ENCODE measurements around the gene ZNF280D. TPM values are rescaled to one million over a fixed set of nuclear protein-coding genes. Genes with fewer than 3 reads are reported as not detected.

Gene ZNF280D
- polyA plus RNA-seq, 1 donor from 2014 or later: 35.4 TPM

- no peak for TF ChIP-seq CTCF (IDR thresholded peaks at IDR 0.05; ENCODE audit: poor library complexity, severe bottlenecking)
- no peak for TF ChIP-seq POLR2AphosphoS5 (IDR thresholded peaks at IDR 0.05)
- no peak for TF ChIP-seq SMC3 (conservative IDR thresholded peaks at IDR 0.05; ENCODE audit: poor library complexity)
- TF ChIP-seq REST (IDR thresholded peaks at IDR 0.05; ENCODE audit: borderline replicate concordance): no peak
- no peak for TF ChIP-seq MXI1 (conservative IDR thresholded peaks at IDR 0.05; ENCODE audit: poor library complexity, severe bottlenecking)
- TF ChIP-seq TAF1 (IDR thresholded peaks at IDR 0.05; ENCODE audit: low read depth): no peak
- no peak for TF ChIP-seq RAD21 (conservative IDR thresholded peaks at IDR 0.05)
- no peaks in the 10 kb centered on the region for H3K36me3 ChIP-seq (ENCODE audit: insufficient read depth, low read length)
- H3F3A ChIP-seq (ENCODE audit: insufficient read depth, low read length, poor library complexity, severe bottlenecking): no peaks in the 10 kb centered on the region
- no peak overlapping the region for H3K4me2 ChIP-seq (ENCODE audit: low read length)
- H3K79me2 ChIP-seq (replicated peaks; ENCODE audit: insufficient read depth, low read length): no peaks in the 10 kb centered on the region
- no peaks in the 10 kb centered on the region for H3K9me3 ChIP-seq (ENCODE audit: low read length)
- H3K4me3 ChIP-seq (ENCODE audit: low read length): no peak overlapping the region
- H3K9me2 ChIP-seq (ENCODE audit: insufficient read depth, low read length): no peaks in the 10 kb centered on the region
- no peak overlapping the region for H3K27ac ChIP-seq (ENCODE audit: low read length)
- no peak overlapping the region for H2AFZ ChIP-seq (ENCODE audit: low read depth, low read length)
- H3K27me3 ChIP-seq (ENCODE audit: insufficient read depth, low read depth, low read length): no peaks in the 10 kb centered on the region
- H3K9ac ChIP-seq (ENCODE audit: low read length): no peak overlapping the region
- H4K20me1 ChIP-seq (ENCODE audit: insufficient read depth): no peaks in the 10 kb centered on the region
These were observed 85.0 kb downstream of the ZNF280D start for GRCh38 chr15:56648311-56648710.

- no peaks in the 10 kb centered on the region for H3K79me2 ChIP-seq (replicated peaks; ENCODE audit: insufficient read depth, low read length)
- TF ChIP-seq EP300 (conservative IDR thresholded peaks at IDR 0.05; ENCODE audit: poor library complexity, severe bottlenecking): no peak
- TF ChIP-seq MXI1 (conservative IDR thresholded peaks at IDR 0.05; ENCODE audit: poor library complexity, severe bottlenecking): no peak
- no peak for TF ChIP-seq SMC3 (conservative IDR thresholded peaks at IDR 0.05; ENCODE audit: poor library complexity)
- no peak for TF ChIP-seq CTCF (IDR thresholded peaks at IDR 0.05; ENCODE audit: poor library complexity, severe bottlenecking)
- no peak for TF ChIP-seq REST (IDR thresholded peaks at IDR 0.05; ENCODE audit: borderline replicate concordance)
- TF ChIP-seq POLR2AphosphoS5 (IDR thresholded peaks at IDR 0.05): no peak
- TF ChIP-seq EZH2 (IDR thresholded peaks at IDR 0.05; ENCODE audit: borderline replicate concordance, insufficient read depth, low read length, poor library complexity, severe bottlenecking): no peak
- TF ChIP-seq TAF1 (IDR thresholded peaks at IDR 0.05; ENCODE audit: low read depth): no peak
- no peak for TF ChIP-seq RAD21 (conservative IDR thresholded peaks at IDR 0.05)
- no peaks in the 10 kb centered on the region for H3K36me3 ChIP-seq (ENCODE audit: insufficient read depth, low read length)
- H3K4me3 ChIP-seq (ENCODE audit: low read length): no peak overlapping the region
- no peak overlapping the region for H3K4me2 ChIP-seq (ENCODE audit: low read length)
- no peaks in the 10 kb centered on the region for H3F3A ChIP-seq (ENCODE audit: insufficient read depth, low read length, poor library complexity, severe bottlenecking)
- no peaks in the 10 kb centered on the region for H3K9me2 ChIP-seq (ENCODE audit: insufficient read depth, low read length)
- no peak overlapping the region for H3K27ac ChIP-seq (ENCODE audit: low read length)
- H3K9me3 ChIP-seq (ENCODE audit: low read length): no peaks in the 10 kb centered on the region
- no peak overlapping the region for H2AFZ ChIP-seq (ENCODE audit: low read depth, low read length)
- no peaks in the 10 kb centered on the region for H3K27me3 ChIP-seq (ENCODE audit: insufficient read depth, low read depth, low read length)
- H3K9ac ChIP-seq (ENCODE audit: low read length): no peak overlapping the region
- no peaks in the 10 kb centered on the region for H4K20me1 ChIP-seq (ENCODE audit: insufficient read depth)
These were observed 92.8 kb downstream of the ZNF280D start for GRCh38 chr15:56640549-56640948.
